Stimulated activated CD4-positive, alpha-beta T cell treated with anti-CD3 and anti-CD28 coated beads, Interleukin-12 subunit alpha, Interleukin-12 subunit beta, amount 100 ng/mL, for 24 hours (primary cell): ENCODE data around the gene MYL3.
A peak's percentile ranks its signal among the peaks of the same experiment; 100 is the strongest.
"Not testable (repeated sequence)": the region's sequence is repeated elsewhere in the genome, so short reads cannot be mapped to it uniquely, and the experiment has no call there.

Source experiments
- DNase-seq, 2 experiments: peaks; one replicate each; pipeline ENCODE4 v3.0.0-alpha.2; 2020; ENCODE audit warnings: low read depth in 2 of 2

The MYL3 gene

GRCh38 chr3:46863261-46863782, at the start of gene MYL3:
MYL3 (minus strand) TSS chr3:46863444; CDS start chr3:46863390, 54 bp downstream.
- no peak for DNase-seq

GRCh38 chr3:46912986-46913385, 49.7 kb upstream of the MYL3 start:
- DNase-seq: no peak

GRCh38 chr3:46910914-46911313, 47.7 kb upstream of the MYL3 start:
- DNase-seq: not testable (repeated sequence)

- DNase-seq: no peak
Observed at GRCh38 chr3:46910166-46910760, 47.0 kb upstream of the MYL3 start.

- peak; percentile 41 to 76 for DNase-seq
Observed at GRCh38 chr3:46909535-46910161, 46.4 kb upstream of the MYL3 start.

- no peak for DNase-seq
Observed at GRCh38 chr3:46908986-46909534, 45.8 kb upstream of the MYL3 start.

GRCh38 chr3:46908294-46908985, 45.2 kb upstream of the MYL3 start:
- DNase-seq: no peak

GRCh38 chr3:46907960-46908293, 44.7 kb upstream of the MYL3 start:
- DNase-seq: no peak

GRCh38 chr3:46907271-46907670, 44.0 kb upstream of the MYL3 start:
- no peak for DNase-seq

GRCh38 chr3:46906471-46907058, 43.3 kb upstream of the MYL3 start:
- no peak for DNase-seq

GRCh38 chr3:46905661-46906451, 42.6 kb upstream of the MYL3 start:
- no peak for DNase-seq

- DNase-seq: no peak
Observed at GRCh38 chr3:46905213-46905560, 41.9 kb upstream of the MYL3 start.

- DNase-seq: no peak
Observed at GRCh38 chr3:46904303-46905212, 41.3 kb upstream of the MYL3 start.

- DNase-seq: no peak
Observed at GRCh38 chr3:46903341-46904302, 40.4 kb upstream of the MYL3 start.

- DNase-seq: no peak
Observed at GRCh38 chr3:46902188-46902631, 39.0 kb upstream of the MYL3 start.

GRCh38 chr3:46901591-46902187, 38.4 kb upstream of the MYL3 start:
- DNase-seq: no peak

- no peak for DNase-seq
Observed at GRCh38 chr3:46901061-46901460, 37.8 kb upstream of the MYL3 start.

GRCh38 chr3:46900356-46900755, 37.1 kb upstream of the MYL3 start:
- DNase-seq: no peak

- no peak for DNase-seq
Observed at GRCh38 chr3:46900007-46900292, 36.7 kb upstream of the MYL3 start.
